Measurements from ENCODE around the gene INHA.

- no peak for TF ChIP-seq POLR2A (IDR thresholded peaks at IDR 0.05; ENCODE audit: low read length)
- TF ChIP-seq GATA1 (IDR thresholded peaks at IDR 0.05; ENCODE audit: low read depth, low read length): no peak
Observed at GRCh38 chr2:219555956-219556355, 16.2 kb upstream of the INHA start.
